K562 (cell line): ENCODE data around the gene MYCBPAP. TPM values are rescaled to one million over a fixed set of nuclear protein-coding genes. Genes with fewer than 3 reads are reported as not detected.

Experiments used
- CHD7 ChIP-seq: fragments of 200-600 bp; sonication (generic); IDR thresholded peaks from one replicate; pipeline ENCODE4 v1.6.1; 2012; ENCODE audit warnings: mild to moderate bottlenecking, low read depth, low read length, inconsistent platforms
- CREB3L1 ChIP-seq: fragments of 450-650 bp; IDR thresholded peaks from 2 replicates; pipeline ENCODE4 v1.6.1; 2014; ENCODE audit warnings: low read depth, mild to moderate bottlenecking, moderate library complexity, borderline replicate concordance
- FOXJ2 ChIP-seq: fragments of 200-800 bp; sonication (Bioruptor generic); IDR thresholded peaks from 2 replicates; pipeline ENCODE4 v1.6.1; 2016; ENCODE audit warnings: missing genetic modification characterization, missing compliant biosample characterization
- HNRNPK ChIP-seq: fragments of 200-400 bp; formaldehyde crosslinking; IDR thresholded peaks from one replicate; pipeline ENCODE4 v1.6.1; 2018; ENCODE audit warnings: mild to moderate bottlenecking, low read depth, low read length; ENCODE audit not compliant: poor library complexity, severe bottlenecking
- HNRNPLL ChIP-seq: fragments of 200-400 bp; formaldehyde crosslinking; IDR thresholded peaks from 2 replicates; pipeline ENCODE4 v1.6.1; 2017; ENCODE audit warnings: low read length, low read depth, mild to moderate bottlenecking; ENCODE audit not compliant: poor library complexity, severe bottlenecking
- HOMEZ ChIP-seq: fragments of 250-450 bp; sonication (Bioruptor Pico); IDR thresholded peaks from 2 replicates; pipeline ENCODE4 v1.4.0; 2020; ENCODE audit warnings: mild to moderate bottlenecking, moderate library complexity
- KLF13 ChIP-seq: fragments of 450-650 bp; IDR thresholded peaks from 2 replicates; pipeline ENCODE4 v1.6.1; 2016; ENCODE audit warnings: missing genetic modification characterization, low read depth, mild to moderate bottlenecking, missing compliant biosample characterization, moderate library complexity, borderline replicate concordance
- NCOA2 ChIP-seq, 2 experiments: fragments of 450-650 bp; IDR thresholded peaks; 2 replicates each; pipeline ENCODE4 v1.6.1; 2018; ENCODE audit warnings: mild to moderate bottlenecking in 2 of 2, moderate library complexity in 1 of 2; ENCODE audit not compliant: partially characterized antibody in 2 of 2
- ZNF121 ChIP-seq: sonication (generic); formaldehyde crosslinking; conservative IDR thresholded peaks from 2 replicates; pipeline ENCODE4 v1.8.0; 2022; ENCODE audit warnings: missing genetic modification reagents
- polyA plus RNA-seq, 8 experiments: library from polyadenylated mRNA; depleted of rRNA in 4 of 8; stranded (reverse) in 5 of 8; unstranded in 3 of 8; fragments of >200 nt; fragmentation: Nextera tagmentation in 2 of 8; fragmentation: Illumina TruSeq in 1 of 8; extraction: Ambion mirVana in 2 of 8; extraction: Trizol in 1 of 8; gene quantifications; 2 replicates each; pipeline versions ENCODE4 v1.2.1 to v1.2.3, GENCODE V29; 2011 to 2014; ENCODE audit warnings: inconsistent platforms in 1 of 8, missing spikeins in 1 of 8
- total RNA-seq, 7 experiments: library from RNA; depleted of rRNA in 6 of 7; stranded (reverse); fragments of >200 nt in 6 of 7; fragmentation: Illumina TruSeq in 2 of 7; extraction: Trizol in 2 of 7; gene quantifications; 2 replicates each; pipeline versions ENCODE4 v1.2.1 to v1.2.3, GENCODE V29; 2011 to 2021; ENCODE audit warnings: low replicate concordance in 1 of 7

MYCBPAP gene
- total and polyA plus RNA-seq, 9 of the 15 experiments (the other 6 are each of a cell fraction or from before 2014, with no cell fraction given): not detected

GRCh38 chr17:50462446-50462845 is 45.8 kb upstream of the MYCBPAP start (continued):
- TF ChIP-seq CHD7: no peak
- no peak for TF ChIP-seq HNRNPLL
- no peak for TF ChIP-seq HNRNPK
- no peak for TF ChIP-seq HOMEZ (CRISPR knock-in tag)
- no peak for TF ChIP-seq ZNF121 (CRISPR knock-in tag)
- TF ChIP-seq CREB3L1: no peak
- no peak for TF ChIP-seq FOXJ2
- no peak for TF ChIP-seq KLF13
- no peak for TF ChIP-seq NCOA2 (IDR thresholded peaks at IDR 0.05; ENCODE audit: partially characterized antibody in 2 of 2)
